ENCODE results near the gene NCKAP5L.
"Not testable (repeated sequence)": the region's sequence is repeated elsewhere in the genome, so short reads cannot be mapped to it uniquely, and the experiment has no call there.

Gene NCKAP5L

GRCh38 chr12:49828133-49829091 lies at the start of gene NCKAP5L:
NCKAP5L (minus strand) TSS chr12:49828413; CDS start chr12:49804044, 24,369 bp downstream.
- peak; percentile 96 for DNase-seq

- DNase-seq, result no peak
Observed at GRCh38 chr12:49877066-49877465, 48.9 kb upstream of the NCKAP5L start.

- DNase-seq, result no peak
Observed at GRCh38 chr12:49876070-49876469, 47.9 kb upstream of the NCKAP5L start.

GRCh38 chr12:49875115-49875720 lies 47.0 kb upstream of the NCKAP5L start:
- no peak for DNase-seq

- DNase-seq, result no peak
Observed at GRCh38 chr12:49874142-49874897, 46.1 kb upstream of the NCKAP5L start.

- DNase-seq, result no peak
Observed at GRCh38 chr12:49873361-49873934, 45.2 kb upstream of the NCKAP5L start.

GRCh38 chr12:49872781-49873181 lies 44.6 kb upstream of the NCKAP5L start:
- DNase-seq, result no peak

GRCh38 chr12:49872381-49872780 lies 44.2 kb upstream of the NCKAP5L start:
- DNase-seq, result no peak

- not testable (repeated sequence) for DNase-seq
Observed at GRCh38 chr12:49871811-49872251, 43.6 kb upstream of the NCKAP5L start.

- DNase-seq, result no peak
Observed at GRCh38 chr12:49871263-49871561, 43.0 kb upstream of the NCKAP5L start.

- no peak for DNase-seq
Observed at GRCh38 chr12:49870501-49871262, 42.5 kb upstream of the NCKAP5L start.

- no peak for DNase-seq
Observed at GRCh38 chr12:49869816-49870500, 41.7 kb upstream of the NCKAP5L start.

- no peak for DNase-seq
Observed at GRCh38 chr12:49868952-49869815, 41.0 kb upstream of the NCKAP5L start.

- DNase-seq, result no peak
Observed at GRCh38 chr12:49868449-49868848, 40.2 kb upstream of the NCKAP5L start.

GRCh38 chr12:49867570-49868341 lies 39.5 kb upstream of the NCKAP5L start:
- DNase-seq, result no peak

GRCh38 chr12:49866859-49867569 lies 38.8 kb upstream of the NCKAP5L start:
- DNase-seq, result peak; percentile 76

GRCh38 chr12:49865782-49866135 lies 37.5 kb upstream of the NCKAP5L start:
- DNase-seq, result no peak

- DNase-seq, result no peak
Observed at GRCh38 chr12:49865109-49865781, 37.0 kb upstream of the NCKAP5L start.

GRCh38 chr12:49864798-49865090 lies 36.5 kb upstream of the NCKAP5L start:
- DNase-seq, result no peak

All from CD4-positive, alpha-beta T cell treated with Interleukin-21 for 1 hour (primary cell).